OCI-LY7 (cell line): ENCODE results near the gene ZNF681. TPM values are rescaled to one million over a fixed set of nuclear protein-coding genes. Genes with fewer than 3 reads are reported as not detected.

Experiments
- BruUV-seq: library from RNA; stranded (reverse); fragments of 400-500 nt; replicated peaks from 2 replicates; lab custom pipeline; 2021; lab: Mats Ljungman, UMichigan
- CTCF ChIA-PET: fragments of 300-600 bp; sonication (Branson Sonifier 250); formaldehyde crosslinking; loops from one replicate; lab custom pipeline; 2022; ENCODE audit warnings: antibody characterized with exemption; ENCODE audit not compliant: unreplicated experiment; lab: Charles Lee
- POLR2A ChIA-PET: fragments of 300-600 bp; sonication (Branson Sonifier 250); formaldehyde crosslinking; loops from one replicate; lab custom pipeline; 2022; ENCODE audit warnings: antibody characterized with exemption; lab: Charles Lee
- DNase-seq: peaks from one replicate; pipeline ENCODE4 v3.0.0-alpha.2; 2015; ENCODE audit warnings: low spot score
- H2AFZ ChIP-seq: fragments of 200-600 bp; sonication (generic), shearing (Covaris generic); 2 replicates; pipeline ENCODE4 v1.6.1; 2014; ENCODE audit warnings: mild to moderate bottlenecking, antibody characterized with exemption, low read length, moderate library complexity
- H3K27ac ChIP-seq: fragments of 200-600 bp; sonication (generic); 2 replicates; pipeline ENCODE4 v1.5.1; 2014; ENCODE audit warnings: mixed run types, low read depth, mild to moderate bottlenecking, moderate library complexity, low read length, inconsistent platforms; ENCODE audit not compliant: poor library complexity, severe bottlenecking
- H3K36me3 ChIP-seq: fragments of 200-600 bp; sonication (generic); 2 replicates; pipeline ENCODE4 v1.6.1; 2014; ENCODE audit warnings: mild to moderate bottlenecking, antibody characterized with exemption, low read length, moderate library complexity, mixed read lengths; ENCODE audit not compliant: insufficient read depth
- H3K4me1 ChIP-seq: fragments of 200-600 bp; sonication (generic); 2 replicates; pipeline ENCODE4 v1.5.1; 2014; ENCODE audit warnings: mild to moderate bottlenecking, low read length; ENCODE audit not compliant: insufficient read depth, poor library complexity, severe bottlenecking
- H3K4me2 ChIP-seq: fragments of 200-600 bp; sonication (generic); 2 replicates; pipeline ENCODE4 v1.6.1; 2014; ENCODE audit warnings: mild to moderate bottlenecking, low read length
- H3K4me3 ChIP-seq: fragments of 200-600 bp; sonication (generic); 2 replicates; pipeline ENCODE4 v1.5.1; 2014; ENCODE audit warnings: mild to moderate bottlenecking, low read depth, low read length; ENCODE audit not compliant: poor library complexity, severe bottlenecking
- H3K79me2 ChIP-seq: fragments of 200-600 bp; sonication (generic); 2 replicates; pipeline ENCODE4 v1.6.1; 2016; ENCODE audit warnings: low read depth, mild to moderate bottlenecking, low read length, moderate library complexity, mixed read lengths; ENCODE audit not compliant: insufficient read depth
- H3K9me2 ChIP-seq: fragments of 200-600 bp; sonication (generic); 2 replicates; pipeline ENCODE4 v1.6.1; 2016; ENCODE audit warnings: mild to moderate bottlenecking, low read length, mixed read lengths; ENCODE audit not compliant: insufficient read depth
- H3K9me3 ChIP-seq: fragments of 200-600 bp; sonication (generic); 2 replicates; pipeline ENCODE4 v1.6.1; 2014; ENCODE audit warnings: mild to moderate bottlenecking, mixed run types, low read length, mixed read lengths
- H4K20me1 ChIP-seq: fragments of 200-600 bp; sonication (generic); 2 replicates; pipeline ENCODE4 v1.6.1; 2014; ENCODE audit warnings: mild to moderate bottlenecking, antibody characterized with exemption, low read length, moderate library complexity, mixed read lengths; ENCODE audit not compliant: insufficient read depth
- EZH2phosphoT487 ChIP-seq: fragments of 200-600 bp; sonication (generic); IDR thresholded peaks from 2 replicates; pipeline ENCODE4 v1.6.1; 2018; ENCODE audit warnings: low read depth, borderline replicate concordance, mild to moderate bottlenecking, mixed run types, antibody characterized with exemption, low read length, moderate library complexity, mixed read lengths
- intact Hi-C: fragments of 100-400 bp; cut with micrococcal nuclease; formaldehyde crosslinking; loops from one replicate; pipeline ENCODE4 v1.10.0; 2022; ENCODE audit not compliant: unreplicated experiment
- total RNA-seq, 2 experiments: library from RNA; depleted of rRNA in 1 of 2; stranded (reverse); fragments of >200 nt in 1 of 2; shearing (Covaris generic) in 1 of 2; gene quantifications; 2 replicates each; pipeline ENCODE4 v1.2.3, GENCODE V29; 2014 to 2022
- TF ChIP-seq, protein P1 (sequence below): fragments of 200-600 bp; sonication (generic); conservative IDR thresholded peaks from 2 replicates; pipeline ENCODE4 v1.5.1; 2014; ENCODE audit warnings: mild to moderate bottlenecking, antibody characterized with exemption, low read length, moderate library complexity, mixed read lengths

ZNF681 gene
- total RNA-seq, 2 experiments from 2014 or later, result 4.3 to 6.2 TPM

DNA sequence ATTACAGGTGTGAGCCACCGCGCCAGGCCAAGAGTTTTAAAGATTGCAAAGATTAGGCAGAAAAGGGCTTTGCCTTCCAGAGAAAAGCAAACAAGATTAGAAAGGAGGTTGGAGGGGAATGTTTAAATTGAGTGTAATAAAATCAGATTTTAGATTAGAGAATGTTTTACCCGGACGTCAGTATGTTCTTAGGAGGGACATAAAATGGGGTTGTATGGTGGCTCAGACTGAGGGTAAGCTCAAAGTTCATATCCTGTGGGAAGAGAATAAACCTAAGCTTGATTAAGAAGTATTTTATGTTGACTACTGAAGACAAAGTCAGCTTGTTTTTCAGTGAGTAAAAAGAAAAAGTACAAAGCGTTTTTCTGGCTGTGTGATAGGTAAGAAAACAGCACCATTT lies 34.1 kb upstream of the ZNF681 start:
- Histone ChIP-seq H4K20me1 (no peaks in the 10 kb centered on the region), H3K4me2 (no peak overlapping the region), H3K79me2 (peaks cover 18% of the 10 kb centered on the region; the same call in 1 of the 2 replicates), H2AFZ (no peak overlapping the region), H3K9me3 (peaks cover 15% of the 10 kb centered on the region; the same call in 1 of the 2 replicates), H3K36me3 (peaks cover 3% of the 10 kb centered on the region), H3K4me1 (no peaks in the 10 kb centered on the region), H3K27ac (no peak overlapping the region), H3K4me3 (no peak overlapping the region), H3K9me2 (no peaks in the 10 kb centered on the region)
- intact Hi-C loops, result no loop called here
- no peak for TF ChIP-seq EZH2phosphoT487
- TF ChIP-seq, protein P1, sequence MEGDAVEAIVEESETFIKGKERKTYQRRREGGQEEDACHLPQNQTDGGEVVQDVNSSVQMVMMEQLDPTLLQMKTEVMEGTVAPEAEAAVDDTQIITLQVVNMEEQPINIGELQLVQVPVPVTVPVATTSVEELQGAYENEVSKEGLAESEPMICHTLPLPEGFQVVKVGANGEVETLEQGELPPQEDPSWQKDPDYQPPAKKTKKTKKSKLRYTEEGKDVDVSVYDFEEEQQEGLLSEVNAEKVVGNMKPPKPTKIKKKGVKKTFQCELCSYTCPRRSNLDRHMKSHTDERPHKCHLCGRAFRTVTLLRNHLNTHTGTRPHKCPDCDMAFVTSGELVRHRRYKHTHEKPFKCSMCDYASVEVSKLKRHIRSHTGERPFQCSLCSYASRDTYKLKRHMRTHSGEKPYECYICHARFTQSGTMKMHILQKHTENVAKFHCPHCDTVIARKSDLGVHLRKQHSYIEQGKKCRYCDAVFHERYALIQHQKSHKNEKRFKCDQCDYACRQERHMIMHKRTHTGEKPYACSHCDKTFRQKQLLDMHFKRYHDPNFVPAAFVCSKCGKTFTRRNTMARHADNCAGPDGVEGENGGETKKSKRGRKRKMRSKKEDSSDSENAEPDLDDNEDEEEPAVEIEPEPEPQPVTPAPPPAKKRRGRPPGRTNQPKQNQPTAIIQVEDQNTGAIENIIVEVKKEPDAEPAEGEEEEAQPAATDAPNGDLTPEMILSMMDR, result no peak
- POLR2A ChIA-PET, result interaction anchor here (0.7 to 1.2 kb wide), 2 partner anchors 106 to 590 kb away, joined by 3 read pairs; partner anchors contain the start of gene ZNF675
- no peak for DNase-seq
- BruUV-seq, result no TSS peak
- CTCF ChIA-PET, result no interaction called here

DNA sequence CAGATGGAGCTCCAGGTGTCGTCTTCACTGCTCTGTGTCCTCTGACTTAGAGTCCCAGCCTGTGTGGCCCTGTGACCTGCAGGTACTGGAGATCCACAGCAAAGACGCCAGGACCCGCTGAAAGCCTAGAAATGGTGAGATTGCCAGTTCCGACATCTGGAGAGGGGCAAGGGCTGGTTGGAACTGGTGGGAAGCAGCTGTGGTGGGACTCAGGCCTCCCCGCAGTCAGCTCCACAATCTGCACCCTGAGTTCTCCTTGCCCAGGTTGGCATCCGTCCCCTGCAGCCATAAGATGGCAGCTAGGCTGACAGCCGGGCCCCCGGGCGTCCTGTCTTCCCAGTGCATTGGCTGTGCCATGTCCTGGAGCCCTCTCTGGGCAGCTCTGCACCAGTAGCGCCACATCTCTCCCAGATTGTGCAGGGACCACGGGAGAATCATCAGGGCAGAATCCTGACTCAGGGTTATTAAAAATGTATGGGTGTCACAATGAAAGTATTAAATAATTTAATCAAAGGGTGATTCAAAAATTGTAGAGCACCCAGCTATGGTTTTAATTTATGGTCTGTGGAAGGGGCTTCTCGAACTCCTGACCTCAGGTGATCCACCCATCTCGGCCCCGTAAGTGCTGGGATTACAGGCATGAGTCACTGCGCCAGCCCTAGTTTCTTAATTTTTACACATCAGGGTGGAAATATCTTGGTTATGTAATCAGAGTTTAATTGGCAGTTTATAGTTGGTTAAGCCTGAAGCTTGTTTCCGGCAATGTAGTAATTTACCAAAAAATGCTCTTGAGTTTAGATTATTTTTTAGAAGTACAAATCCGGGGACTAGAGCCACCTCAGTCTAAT lies 32.2 kb upstream of the ZNF681 start:
- DNase-seq, result no peak
- POLR2A ChIA-PET, result interaction anchor here (0.6 to 0.7 kb wide), 2 partner anchors 23 to 309 kb away, joined by 3 read pairs; no protein-coding TSS in a partner anchor
- CTCF ChIA-PET, result no interaction called here

More for the DNA sequence above, 32.2 kb upstream of the ZNF681 start:
- Histone ChIP-seq H3K36me3 (peaks cover 3% of the 10 kb centered on the region; the same call in 1 of the 2 replicates), H3K27ac (no peak overlapping the region), H3K79me2 (no peaks in the 10 kb centered on the region), H3K4me3 (no peak overlapping the region), H3K9me2 (no peaks in the 10 kb centered on the region), H4K20me1 (no peaks in the 10 kb centered on the region), H3K4me1 (no peaks in the 10 kb centered on the region), H3K4me2 (no peak overlapping the region), H3K9me3 (peaks cover 6% of the 10 kb centered on the region; the same call in 1 of the 2 replicates), H2AFZ (no peak overlapping the region)
- BruUV-seq, result no TSS peak
- TF ChIP-seq, protein P1, result no peak
- TF ChIP-seq EZH2phosphoT487, result no peak
- intact Hi-C loops, result no loop called here
